B cell (primary cell): Measurements from ENCODE around the gene ZNHIT2.

ENCODE experiments used
- EZH2 ChIP-seq: IDR thresholded peaks from 2 replicates; pipeline ENCODE4 v1.6.1; 2012; ENCODE audit warnings: borderline replicate concordance, low read depth, mild to moderate bottlenecking, moderate library complexity, low read length; ENCODE audit not compliant: insufficient read depth, poor library complexity, severe bottlenecking
- TF ChIP-seq, protein P1 (sequence below): fragments of 200-600 bp; IDR thresholded peaks from one replicate; pipeline ENCODE4 v1.8.0; 2022; ENCODE audit warnings: antibody characterized with exemption, mild to moderate bottlenecking

DNA sequence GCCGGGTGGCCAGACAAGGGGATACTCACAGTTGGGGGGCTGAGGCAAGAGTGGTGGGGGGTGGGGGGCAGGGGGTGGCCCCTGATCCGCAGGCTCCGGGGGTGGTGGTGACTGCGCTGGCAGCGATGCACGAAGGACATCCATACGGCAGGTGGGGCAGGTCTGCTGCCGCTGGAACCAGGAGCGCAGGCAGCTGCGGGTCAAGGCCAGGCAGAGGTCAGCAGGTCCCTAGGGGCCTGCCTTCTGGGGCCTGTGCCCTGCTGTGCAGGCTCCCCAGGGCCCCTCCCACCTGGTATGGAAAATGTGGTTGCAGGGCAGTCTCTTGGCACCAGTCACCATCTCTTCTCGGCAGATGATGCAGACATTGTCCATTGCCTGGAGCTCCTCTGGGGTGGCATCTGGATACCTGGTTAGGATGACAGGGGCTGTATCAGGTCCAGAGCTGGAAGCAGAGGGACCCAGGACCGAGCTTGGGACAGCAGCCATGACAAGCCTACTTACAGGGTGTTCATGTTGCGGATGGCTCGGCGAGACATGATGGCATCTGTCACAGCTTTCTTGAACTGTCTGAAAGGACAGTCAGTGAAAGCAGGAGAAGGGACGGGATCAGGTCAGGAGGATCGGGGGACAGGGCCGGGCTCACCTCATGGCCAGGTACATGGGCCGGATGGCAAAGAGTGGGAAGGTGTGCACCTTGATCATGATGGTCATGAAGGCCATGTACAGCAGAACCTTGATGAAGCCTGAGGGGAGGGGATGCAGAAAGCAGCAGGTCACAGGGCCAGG lies 13.3 kb upstream of the ZNHIT2 start:
- TF ChIP-seq EZH2: no peak
- TF ChIP-seq, protein P1, sequence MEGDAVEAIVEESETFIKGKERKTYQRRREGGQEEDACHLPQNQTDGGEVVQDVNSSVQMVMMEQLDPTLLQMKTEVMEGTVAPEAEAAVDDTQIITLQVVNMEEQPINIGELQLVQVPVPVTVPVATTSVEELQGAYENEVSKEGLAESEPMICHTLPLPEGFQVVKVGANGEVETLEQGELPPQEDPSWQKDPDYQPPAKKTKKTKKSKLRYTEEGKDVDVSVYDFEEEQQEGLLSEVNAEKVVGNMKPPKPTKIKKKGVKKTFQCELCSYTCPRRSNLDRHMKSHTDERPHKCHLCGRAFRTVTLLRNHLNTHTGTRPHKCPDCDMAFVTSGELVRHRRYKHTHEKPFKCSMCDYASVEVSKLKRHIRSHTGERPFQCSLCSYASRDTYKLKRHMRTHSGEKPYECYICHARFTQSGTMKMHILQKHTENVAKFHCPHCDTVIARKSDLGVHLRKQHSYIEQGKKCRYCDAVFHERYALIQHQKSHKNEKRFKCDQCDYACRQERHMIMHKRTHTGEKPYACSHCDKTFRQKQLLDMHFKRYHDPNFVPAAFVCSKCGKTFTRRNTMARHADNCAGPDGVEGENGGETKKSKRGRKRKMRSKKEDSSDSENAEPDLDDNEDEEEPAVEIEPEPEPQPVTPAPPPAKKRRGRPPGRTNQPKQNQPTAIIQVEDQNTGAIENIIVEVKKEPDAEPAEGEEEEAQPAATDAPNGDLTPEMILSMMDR: no peak
